Esophagus squamous epithelium (tissue), 4 donors: ENCODE measurements around the gene COASY.

Experiments used
- POLR2A ChIP-seq, 4 donors: fragments of 450-650 bp; IDR thresholded peaks; one replicate each; pipeline ENCODE4 v1.6.1; 2017; ENCODE audit warnings: antibody characterized with exemption in 4 of 4, mild to moderate bottlenecking in 4 of 4, moderate library complexity in 3 of 4
- TF ChIP-seq, protein P1 (sequence below), 6 experiments: fragments of 450-650 bp in 4 of 6; fragments of 200-600 bp in 2 of 6; sonication (generic) in 2 of 6; IDR thresholded peaks; one replicate each; pipeline ENCODE4 v1.5.1; 2016 to 2019; ENCODE audit warnings: antibody characterized with exemption in 6 of 6, mild to moderate bottlenecking in 4 of 6, moderate library complexity in 4 of 6

DNA sequence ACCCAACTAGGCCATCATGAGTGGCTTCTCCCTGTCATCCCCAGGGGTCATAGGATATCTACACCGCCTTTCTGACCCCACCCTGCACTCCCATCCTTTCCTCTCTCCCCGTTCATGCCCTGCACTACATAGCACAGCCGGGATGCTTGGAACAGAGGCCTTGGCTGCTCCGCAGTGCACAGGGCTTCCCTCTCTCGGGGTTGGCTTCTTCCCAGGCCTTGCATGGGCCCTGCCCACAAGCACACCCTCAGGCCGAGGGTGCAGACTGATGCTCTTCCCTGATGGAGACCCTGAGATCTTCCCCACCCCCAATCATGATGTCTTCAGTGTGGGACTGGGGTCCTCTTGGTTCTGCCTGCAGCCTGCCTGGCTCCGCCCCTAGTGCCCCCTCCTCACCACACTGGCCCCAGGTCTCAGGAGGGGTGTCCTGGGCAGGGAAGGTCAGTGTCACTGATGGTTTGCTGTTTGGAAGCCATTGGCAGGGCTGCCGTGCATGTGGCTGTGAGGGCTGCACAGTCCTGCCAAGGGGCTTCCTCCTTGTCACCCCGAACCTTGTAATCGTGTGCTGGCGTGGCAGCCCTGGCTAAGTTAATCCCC is 40.2 kb upstream of the COASY start:
- TF ChIP-seq, protein P1, sequence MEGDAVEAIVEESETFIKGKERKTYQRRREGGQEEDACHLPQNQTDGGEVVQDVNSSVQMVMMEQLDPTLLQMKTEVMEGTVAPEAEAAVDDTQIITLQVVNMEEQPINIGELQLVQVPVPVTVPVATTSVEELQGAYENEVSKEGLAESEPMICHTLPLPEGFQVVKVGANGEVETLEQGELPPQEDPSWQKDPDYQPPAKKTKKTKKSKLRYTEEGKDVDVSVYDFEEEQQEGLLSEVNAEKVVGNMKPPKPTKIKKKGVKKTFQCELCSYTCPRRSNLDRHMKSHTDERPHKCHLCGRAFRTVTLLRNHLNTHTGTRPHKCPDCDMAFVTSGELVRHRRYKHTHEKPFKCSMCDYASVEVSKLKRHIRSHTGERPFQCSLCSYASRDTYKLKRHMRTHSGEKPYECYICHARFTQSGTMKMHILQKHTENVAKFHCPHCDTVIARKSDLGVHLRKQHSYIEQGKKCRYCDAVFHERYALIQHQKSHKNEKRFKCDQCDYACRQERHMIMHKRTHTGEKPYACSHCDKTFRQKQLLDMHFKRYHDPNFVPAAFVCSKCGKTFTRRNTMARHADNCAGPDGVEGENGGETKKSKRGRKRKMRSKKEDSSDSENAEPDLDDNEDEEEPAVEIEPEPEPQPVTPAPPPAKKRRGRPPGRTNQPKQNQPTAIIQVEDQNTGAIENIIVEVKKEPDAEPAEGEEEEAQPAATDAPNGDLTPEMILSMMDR (IDR thresholded peaks at IDR 0.05): no peak
- no peak for TF ChIP-seq POLR2A (IDR thresholded peaks at IDR 0.05)
